NCI-H226 (cell line): ENCODE measurements around the gene MT1HL1.

Experiments
- DNase-seq: peaks from one replicate; pipeline ENCODE4 v3.0.0-alpha.2; 2015

Gene MT1HL1

DNA sequence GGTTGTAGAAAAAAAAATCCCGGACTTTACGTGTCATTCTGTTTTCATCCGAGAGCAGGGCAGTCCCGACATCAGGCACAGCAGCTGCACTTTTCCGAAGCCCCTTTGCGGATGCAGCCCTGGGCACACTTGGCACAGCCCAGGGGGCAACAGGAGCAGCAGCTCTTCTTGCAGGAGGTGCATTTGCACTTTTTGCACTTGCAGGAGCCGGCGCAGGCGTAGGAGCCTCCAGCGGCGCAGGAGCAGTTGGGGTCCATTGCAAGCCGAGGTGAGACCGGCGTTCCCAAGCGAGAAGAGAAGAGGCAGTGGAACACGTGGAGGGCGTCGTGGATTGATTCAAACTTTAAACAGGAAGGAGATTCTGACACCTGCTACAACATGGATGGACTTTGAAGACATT, at the start of gene MT1HL1:
MT1HL1 (minus strand) TSS at position 326 of the 400 bp plus-strand sequence; CDS start at position 257, 69 bp downstream.
- DNase-seq = no peak

DNA sequence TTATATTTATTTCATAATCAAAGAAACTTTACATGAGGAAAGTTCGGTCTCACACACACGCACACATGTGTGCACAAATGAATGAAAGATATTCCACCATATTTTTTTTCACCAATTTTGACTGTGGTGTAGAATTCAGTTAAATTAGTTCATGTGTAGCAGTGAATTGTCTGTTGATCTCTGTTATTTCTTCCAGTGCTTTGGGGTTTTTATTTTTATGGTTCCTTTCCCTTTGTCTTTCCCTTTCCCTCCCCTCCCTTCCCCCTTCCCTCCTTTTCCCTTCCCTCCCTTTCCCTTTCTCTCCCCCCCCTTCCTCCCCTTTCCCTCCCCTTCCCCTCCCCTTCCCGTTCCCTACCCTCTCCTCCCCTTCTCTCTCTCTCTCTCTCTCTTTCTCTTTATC, 46.7 kb upstream of the MT1HL1 start:
- DNase-seq = no peak

DNA sequence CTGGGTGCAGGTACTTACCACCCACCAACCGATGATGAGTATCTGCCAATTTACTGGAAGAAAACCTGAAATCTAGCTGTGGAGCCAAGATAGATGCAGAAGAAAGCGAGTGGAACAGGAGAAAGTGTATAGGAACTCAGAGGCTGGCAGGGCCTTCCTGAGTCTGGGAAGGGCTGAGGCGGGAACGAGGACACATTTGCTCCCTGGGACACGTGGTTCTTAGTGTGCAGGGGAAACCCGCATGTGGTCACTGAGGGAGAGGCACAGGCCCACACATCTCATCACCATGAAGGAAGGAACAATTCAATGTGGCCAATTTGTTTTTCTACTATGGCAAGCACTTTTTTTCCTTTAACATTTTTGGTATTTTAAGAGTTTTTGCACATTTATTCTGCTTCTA, 45.9 kb upstream of the MT1HL1 start:
- DNase-seq = no peak

DNA sequence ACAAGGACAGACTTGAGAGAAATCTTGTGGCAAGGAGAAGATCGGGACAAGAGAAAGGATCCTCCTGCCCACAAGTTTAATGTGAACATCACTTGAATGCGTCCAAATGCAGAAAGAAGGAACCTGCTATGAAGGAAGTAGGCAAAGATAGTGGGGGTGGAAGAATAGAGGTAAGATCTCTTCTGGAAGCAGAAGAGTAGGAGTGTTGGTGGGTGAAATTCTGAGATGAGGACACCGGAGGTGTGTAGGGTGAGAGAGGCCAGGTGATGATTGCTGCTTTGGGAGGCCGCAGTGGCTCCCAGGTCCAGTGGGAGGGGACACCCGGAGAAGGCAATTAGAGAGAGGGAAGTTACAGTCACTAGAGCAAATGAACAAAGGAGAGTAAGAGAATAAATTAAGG, 44.6 kb upstream of the MT1HL1 start:
- DNase-seq = no peak

DNA sequence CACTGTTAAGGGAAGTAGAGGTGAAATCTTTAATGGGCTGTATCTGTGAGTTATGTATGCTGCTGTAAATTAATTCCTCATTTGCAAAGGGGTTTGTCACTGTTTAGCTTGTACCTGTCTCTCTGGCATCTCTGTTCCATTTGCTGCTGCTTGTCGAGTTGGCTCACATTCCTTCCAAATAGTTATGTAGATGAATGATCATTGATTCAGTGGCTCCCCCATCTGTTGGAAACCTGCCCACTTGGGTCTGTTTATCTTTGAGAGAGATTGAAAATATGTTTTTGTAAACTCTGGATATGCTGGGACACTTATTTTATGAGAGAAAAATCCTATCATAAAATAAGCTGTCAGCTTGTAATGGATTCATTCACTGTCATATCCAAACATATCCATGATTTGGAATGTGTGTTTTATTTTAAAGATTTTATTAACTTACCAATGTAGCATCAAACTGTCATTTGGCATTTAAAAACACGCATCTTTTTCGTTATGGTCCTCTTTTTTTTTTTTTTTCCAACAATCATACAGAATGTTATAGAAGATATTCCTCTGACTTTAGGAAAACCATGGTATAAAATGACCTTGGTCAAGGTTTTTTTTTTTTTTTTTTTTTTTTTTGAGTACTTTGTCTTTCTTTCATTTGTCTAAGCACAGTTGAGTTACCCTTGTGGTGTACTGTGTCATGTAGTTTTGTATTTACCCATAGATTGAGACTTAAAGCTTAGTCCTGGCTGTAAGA, 41.2 kb upstream of the MT1HL1 start:
- DNase-seq = no peak

DNA sequence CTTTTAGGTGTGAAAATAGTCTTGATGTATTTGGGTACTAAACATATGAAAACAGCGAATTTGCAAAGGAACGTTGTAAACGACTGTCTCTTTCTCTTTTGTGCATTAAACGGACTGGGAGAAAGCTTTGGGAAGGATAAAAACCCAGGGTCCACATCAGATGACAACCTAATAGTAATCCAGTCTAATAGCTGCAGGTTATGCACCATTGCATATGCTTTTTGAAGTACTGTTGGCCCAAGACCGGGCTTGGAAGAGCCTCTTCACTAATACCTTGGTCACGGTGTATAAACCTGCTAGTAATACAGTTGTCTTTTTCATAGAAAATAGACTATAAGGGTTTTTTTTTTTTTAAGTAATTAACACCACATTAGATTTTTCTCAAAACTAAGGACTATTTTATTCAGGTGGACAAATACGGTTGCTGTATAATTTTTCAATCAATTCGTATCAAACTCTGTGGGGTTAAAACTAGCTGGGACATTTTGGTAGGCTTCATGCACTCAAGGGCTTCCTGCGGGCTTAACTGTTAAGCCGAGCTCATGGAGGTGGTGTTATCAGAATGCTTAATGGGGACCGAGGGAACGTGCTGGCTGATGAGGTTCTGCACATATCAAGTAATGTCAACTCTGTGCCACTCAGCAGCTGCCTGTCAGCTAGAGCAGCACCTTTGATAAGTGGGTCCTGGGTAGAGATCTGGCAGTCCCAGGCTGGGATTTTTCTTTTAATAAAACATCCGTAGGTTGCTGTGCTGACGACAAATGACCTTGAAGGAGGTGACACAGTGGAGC, 39.8 kb upstream of the MT1HL1 start:
- no peak for DNase-seq

DNA sequence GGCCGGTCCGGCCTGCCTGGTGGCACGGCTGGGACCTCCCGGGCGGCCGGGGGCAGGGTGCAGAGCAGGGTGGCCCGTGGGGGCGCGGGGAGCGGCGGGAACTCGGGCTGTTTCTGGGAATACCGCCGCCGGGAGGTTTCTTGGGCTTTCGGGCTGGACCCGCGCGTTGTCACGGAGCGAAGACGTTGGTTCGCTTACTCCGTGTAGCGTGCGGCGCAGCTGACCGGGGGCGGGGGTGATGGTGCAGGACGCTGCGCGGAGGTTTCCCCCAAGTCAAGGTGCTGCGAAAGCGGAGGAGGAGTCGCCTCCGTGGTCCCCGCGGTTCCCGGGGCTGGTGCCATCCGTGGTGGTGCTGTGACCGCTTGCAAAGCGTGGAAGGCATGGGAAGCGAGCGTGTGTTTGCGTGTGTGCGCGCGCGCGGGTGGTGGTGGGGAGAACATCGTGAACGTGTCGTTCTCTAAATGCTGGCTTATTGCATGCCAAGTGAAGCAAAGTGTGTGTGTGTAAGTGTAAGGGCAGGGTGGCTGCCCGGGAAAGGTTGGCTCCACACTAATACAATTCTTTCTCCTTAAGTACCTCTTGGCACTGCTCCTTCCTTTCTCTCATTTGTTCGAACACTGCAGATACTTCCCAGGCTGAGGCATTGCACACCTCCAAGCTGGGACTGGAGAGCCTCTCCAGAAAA, 38.8 kb upstream of the MT1HL1 start:
- no peak for DNase-seq

DNA sequence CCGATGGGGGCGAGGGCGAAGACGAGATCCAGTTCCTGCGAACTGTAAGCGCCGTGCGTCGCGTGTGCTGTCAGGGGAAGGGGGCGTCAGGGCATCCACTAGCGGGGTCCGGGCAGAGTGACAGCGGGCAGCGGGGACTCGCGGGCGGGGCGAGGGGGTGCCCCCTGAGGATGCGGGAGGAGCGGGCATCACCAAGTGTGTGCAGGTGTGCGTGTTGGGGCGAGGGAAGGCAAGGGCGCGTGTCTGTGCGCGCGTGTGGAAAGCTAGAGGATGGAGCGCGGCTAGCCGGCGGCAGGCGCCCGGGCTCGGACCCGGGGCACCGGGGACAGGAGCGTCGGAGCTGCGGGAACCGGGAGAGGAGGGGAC, 38.3 kb upstream of the MT1HL1 start:
- no peak for DNase-seq

DNA sequence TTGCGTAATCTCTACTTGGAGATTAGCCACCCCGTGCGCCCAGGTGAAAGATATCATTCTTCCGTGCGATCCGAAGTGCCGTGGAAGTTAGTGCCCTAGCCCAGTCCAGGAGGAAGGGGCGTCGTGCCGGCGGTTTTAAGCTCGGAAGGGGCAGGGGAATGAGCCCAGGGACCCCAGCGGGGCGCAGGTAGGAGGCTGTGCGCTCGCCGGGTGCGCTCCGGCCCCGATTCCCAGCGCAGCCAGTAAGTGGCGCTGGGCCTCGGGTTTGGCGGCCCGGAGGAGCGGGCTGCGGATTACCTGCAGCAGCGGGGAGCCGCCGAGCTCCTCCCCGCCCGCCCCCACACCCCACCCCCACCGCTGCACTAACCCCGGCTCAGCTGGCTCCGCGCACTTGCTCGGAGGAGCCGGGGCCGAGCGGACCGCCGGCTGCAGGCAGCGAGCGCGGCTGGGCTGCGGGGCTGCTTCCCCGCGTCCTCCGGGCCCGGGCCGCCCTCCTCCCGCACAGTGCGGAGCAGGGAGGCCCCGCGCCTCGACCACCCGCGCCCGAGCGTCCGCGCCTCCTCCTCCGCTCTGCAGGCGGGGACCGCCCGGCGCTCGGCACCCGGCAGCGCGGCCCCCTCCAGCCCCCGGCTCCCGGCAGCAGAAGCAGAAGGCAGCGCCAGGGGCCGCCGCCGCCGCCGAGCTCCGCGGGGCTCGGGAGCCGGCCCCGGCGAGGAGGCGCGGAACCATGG, 37.7 kb upstream of the MT1HL1 start, which contains the start of gene RYR2:
RYR2 (plus strand) TSS at position 390 of the 731 bp plus-strand sequence; CDS start at position 728, 338 bp downstream.
- DNase-seq = no peak

DNA sequence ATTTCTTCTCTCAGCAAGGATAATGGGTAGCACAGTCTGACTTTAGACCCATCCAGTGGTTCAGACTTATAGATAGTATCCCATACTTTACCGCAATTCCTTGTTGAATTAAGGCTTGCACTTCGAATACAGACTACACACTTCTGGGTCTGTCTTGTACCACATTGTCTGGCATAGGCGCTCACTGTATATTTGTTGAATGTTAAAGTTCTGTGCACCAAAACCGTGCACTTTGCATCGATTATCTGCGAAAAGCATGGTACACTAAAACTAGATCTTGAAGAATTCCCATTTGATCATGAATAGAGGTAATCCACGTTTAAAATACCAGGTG, 37.2 kb upstream of the MT1HL1 start:
- no peak for DNase-seq

DNA sequence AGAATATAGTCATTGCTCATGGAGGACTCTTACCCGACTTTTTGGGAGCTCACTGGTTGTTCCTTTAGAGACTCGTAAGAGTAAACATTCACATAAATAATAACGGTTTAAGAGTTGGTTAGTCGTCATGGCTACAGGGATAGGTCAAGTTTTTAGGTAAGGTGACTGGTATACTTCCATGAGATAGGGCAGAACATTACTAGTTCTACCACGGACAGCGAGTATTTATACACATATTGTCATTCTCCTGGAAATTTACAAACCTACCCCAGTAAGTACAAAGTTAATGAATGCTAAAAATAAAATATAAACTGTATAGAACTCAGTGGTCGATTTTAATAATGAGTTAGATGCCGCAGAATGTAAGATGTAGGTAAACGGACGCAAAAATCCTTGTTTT, 36.6 kb upstream of the MT1HL1 start:
- DNase-seq = no peak

DNA sequence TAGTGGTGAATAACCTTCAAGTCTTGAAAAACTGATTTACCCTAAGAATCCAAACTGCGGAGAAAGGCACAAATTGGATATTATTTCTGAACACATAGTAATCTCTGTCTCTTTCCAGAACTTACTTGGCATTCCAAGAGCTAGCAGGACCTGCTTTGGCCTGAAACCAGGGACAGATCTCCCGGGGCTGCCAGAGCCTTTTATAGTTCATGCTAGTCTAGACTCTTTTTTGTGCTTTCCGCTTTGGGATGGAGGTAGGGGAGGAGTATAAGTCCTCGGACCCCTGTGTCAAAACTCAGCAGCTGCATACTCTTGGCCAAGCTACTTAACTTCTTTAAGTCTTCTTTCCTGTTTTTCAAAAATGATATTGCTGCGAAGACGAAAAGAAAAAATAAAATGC, 34.0 kb upstream of the MT1HL1 start:
- no peak for DNase-seq

DNA sequence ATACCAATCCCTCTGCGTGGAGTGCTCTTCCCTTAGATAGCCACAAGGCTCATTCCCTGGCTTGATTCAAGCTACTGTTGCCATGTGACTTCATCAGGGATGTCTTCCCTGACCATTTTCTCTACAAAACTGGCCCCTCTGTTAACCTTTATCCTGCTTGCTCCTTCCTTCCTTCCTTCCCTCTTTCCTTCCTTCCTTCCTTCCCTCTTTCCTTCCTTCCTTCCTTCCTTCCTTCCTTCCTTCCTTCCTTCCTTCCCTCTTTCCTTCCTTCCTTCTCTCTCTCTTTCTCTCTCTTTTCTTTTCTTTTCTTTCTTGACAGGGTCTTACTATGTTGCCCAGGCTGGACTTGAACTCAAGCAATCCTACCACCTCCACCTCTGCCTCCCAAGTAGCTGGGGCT, 31.5 kb upstream of the MT1HL1 start:
- no peak for DNase-seq

DNA sequence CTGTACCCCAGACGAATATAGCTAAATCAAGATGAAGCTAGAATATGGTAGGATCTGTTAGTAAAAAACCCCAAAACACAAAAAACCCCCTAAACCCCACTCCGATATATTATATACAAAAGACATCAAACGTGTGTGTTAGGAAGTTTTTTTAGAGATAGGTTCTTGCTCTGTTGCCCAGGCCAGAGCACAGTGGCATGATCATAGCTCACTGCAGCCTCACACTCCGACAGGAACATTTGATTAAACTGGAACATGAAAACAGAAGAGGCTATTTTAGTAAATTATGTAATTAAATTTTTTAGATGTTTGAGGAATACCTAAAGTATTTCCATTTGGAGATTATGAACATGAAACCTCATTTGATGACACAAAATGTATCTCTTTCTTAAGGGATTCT, 29.6 kb upstream of the MT1HL1 start:
- no peak for DNase-seq

DNA sequence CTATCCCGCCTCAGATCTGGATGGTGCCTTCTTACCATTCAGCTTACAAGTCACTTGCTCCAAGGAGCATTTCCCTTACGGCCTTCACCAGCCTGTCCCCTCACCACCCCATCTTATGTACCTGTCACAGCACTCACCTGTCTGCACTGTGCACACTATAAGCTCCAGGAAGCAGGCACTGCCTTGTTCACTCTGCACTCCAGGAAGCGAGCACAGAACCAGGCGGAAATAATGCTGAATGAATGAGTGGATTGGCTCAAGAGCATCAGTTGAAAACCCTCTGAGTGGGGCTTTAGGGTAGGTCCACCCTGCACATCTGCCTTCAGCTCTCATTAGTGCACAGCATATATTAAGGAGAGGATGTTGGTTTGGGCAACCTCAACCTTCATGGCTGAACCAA, 28.8 kb upstream of the MT1HL1 start:
- DNase-seq = no peak

DNA sequence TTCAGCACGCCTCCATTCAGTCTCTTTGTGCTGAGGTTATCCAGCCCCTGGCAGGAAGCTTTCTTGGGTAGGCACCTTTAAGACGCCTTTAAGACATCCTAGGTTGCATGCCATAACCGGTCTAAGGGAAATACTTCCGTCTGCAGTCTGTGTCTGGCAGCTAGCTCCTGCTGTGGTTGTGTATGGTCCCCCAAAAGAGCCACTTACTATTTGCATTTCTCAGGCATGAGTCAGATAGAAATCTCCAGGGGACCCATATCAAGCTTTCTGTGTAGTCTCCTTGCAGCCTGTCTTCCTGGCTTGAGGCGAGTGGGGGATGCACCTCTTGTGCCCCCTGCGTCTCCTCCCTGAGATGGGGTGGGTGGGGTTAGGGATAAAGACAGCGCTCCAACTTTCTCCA, 27.8 kb upstream of the MT1HL1 start:
- DNase-seq = no peak

DNA sequence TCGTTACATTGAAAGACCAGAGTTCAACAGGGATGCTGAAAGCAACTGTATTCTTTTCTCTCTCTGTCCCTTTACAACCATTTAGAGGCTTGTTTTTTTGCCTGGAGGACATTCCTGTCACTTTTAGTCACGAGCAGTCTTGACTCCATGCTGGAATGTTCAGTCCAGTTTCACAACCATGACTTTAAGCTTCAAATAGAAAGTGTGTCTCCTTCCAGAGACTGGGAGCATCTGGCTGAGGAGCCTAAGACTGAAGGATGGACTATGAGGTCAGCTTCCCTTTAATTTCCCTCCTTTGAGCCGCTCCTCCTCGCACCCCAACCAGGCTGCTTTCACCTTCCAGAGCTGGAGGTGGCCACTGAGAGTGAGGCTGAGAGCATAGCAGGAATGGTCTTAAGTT, 27.2 kb upstream of the MT1HL1 start:
- DNase-seq = no peak

DNA sequence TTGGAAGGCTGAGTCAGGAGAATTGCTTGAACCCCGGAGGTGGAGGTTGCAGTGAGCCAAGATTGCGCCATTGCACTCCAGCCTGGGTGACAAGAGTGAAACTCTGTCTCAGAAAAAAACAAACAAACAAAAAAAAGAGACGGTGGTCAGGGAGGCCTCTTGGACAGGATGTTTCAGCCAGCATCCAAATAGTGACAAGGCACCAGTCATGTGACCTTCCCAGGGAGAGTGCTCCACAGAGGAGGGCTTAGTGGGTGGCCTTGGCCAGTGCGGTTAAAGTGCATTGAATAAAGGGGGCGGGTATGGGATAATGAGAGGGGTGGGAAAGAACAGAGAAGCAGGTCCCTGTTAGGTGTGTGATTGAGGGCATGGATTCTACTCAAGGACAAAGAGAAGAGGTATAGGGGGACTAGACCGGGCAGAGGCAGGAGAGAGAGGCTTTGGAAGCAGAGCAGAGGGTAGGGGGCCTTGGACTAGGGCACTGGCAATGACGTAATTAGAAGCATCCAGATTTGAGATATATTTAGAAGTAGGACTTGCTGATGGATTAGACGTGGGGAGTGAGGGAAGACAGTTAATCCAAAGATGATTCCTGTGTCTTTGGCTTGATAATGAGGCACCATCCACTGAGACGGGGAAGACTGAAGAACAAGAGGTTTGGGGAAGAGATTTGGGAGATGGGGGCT, 25.8 kb upstream of the MT1HL1 start:
- DNase-seq = no peak

DNA sequence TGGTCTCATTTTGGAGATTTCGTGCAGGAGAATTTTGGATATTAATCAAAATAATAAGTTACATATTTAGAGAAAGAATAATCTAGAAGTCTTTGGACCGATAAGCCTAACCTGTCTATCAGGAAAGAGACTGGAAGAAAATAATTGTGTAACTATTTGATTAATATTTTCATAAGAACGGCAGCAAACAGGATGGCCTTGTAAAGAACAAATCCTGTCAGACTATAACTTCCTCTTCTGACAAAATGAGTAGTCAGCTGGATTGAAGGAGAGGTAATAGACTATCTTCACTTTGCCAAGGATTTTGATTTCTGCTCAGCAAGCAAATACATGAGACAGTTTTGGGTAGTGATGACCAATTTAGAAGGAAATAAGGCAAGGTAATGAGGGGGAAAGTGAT, 25.0 kb upstream of the MT1HL1 start:
- no peak for DNase-seq

DNA sequence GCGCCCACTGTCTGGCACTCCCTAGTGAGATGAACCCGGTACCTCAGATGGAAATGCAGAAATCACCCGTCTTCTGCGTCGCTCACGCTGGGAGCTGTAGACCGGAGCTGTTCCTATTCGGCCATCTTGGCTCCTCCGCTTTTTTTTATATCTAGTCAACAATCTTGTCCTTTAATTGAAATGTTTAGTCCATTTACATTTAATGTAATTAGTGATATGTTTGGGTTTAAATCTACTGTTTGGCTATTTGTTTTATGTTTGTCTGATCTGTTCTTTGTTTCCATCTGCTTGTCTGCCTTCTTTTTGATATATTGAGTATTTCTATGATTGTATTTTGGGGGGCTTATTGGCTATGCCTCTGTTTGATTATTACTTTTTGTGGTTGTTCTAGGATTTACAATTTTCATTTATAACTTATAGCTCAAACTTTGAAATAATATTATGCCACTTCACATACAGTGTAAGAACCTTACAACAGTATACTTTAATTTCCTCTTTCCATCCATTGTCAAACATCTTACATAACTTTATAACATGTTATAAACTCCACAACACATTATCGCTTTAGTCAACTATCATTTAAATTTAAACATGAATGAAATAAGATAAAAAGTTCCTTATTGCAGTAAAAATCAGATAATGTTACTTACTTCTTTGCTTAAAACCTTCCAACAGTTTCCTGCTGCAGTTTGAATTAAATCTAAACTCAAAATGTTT, 21.3 kb upstream of the MT1HL1 start:
- no peak for DNase-seq

DNA sequence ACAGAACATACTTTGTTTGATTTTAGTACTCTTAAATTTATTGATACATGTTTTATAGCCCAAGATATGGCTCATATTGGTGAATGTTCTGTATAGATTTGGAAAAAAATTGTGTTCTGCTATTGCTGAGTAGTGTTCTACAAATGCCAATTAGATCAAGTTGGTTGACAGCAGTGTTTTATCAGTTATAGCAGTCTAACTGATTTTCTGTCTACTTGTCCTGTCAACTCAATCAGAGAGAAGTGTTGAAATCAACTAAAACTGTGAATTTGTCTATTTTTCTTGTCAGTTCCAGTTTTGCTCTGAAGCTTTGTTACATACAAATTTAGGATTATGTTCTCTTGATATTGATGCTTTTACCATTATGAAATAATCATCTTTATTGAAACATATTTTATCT, 14.7 kb upstream of the MT1HL1 start:
- DNase-seq = no peak

DNA sequence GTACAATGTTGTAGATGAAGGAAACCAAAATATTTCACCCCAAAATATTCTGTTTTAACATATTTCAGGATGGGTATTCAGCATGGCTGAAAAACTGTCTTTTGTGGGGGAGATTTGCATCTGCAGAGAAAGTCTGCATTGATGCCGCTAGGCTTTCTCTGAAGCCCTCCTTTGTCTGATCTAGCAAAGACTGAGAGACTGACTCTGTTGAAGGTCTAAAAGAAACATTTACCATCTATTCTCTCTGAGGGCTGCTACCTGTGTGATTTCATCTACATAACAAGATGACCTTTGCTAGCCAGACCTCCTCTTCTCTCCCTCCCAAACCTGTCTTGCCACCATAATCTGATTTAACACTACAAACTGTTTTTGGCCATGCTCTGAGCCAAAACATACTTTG, 12.4 kb upstream of the MT1HL1 start:
- DNase-seq = no peak
